Amniotic stem cell (primary cell): ENCODE results near the gene ACSL5.

Source experiments
- DNase-seq: peaks from one replicate; lab custom pipeline; 2025; lab: John Stamatoyannopoulos, UW

ACSL5 gene

GRCh38 chr10:112373912-112374338 is at the start of gene ACSL5:
Gene ACSL5 (plus strand): TSS chr10:112374116. CDS start chr10:112394947, 20,831 bp downstream.
- DNase-seq = no peak

GRCh38 chr10:112327678-112328077 is 46.2 kb upstream of the ACSL5 start:
- no peak for DNase-seq

- DNase-seq = no peak
Measured at GRCh38 chr10:112330162-112330561, 43.8 kb upstream of the ACSL5 start.

- DNase-seq = no peak
Measured at GRCh38 chr10:112330607-112331160, 43.2 kb upstream of the ACSL5 start.

- DNase-seq = no peak
Measured at GRCh38 chr10:112332022-112332421, 41.9 kb upstream of the ACSL5 start.

GRCh38 chr10:112332509-112333228 is 41.2 kb upstream of the ACSL5 start:
- no peak for DNase-seq

GRCh38 chr10:112333452-112333851 is 40.5 kb upstream of the ACSL5 start:
- no peak for DNase-seq

- no peak for DNase-seq
Measured at GRCh38 chr10:112335111-112335867, 38.6 kb upstream of the ACSL5 start.

GRCh38 chr10:112335868-112336265 is 38.0 kb upstream of the ACSL5 start:
- no peak for DNase-seq

- no peak for DNase-seq
Measured at GRCh38 chr10:112336556-112337201, 37.2 kb upstream of the ACSL5 start.

GRCh38 chr10:112338957-112339356 is 35.0 kb upstream of the ACSL5 start:
- DNase-seq = no peak

- DNase-seq = no peak
Measured at GRCh38 chr10:112340601-112341000, 33.3 kb upstream of the ACSL5 start.

GRCh38 chr10:112343056-112343806 is 30.7 kb upstream of the ACSL5 start:
- no peak for DNase-seq

GRCh38 chr10:112344261-112344660 is 29.7 kb upstream of the ACSL5 start:
- DNase-seq = no peak

- DNase-seq = no peak
Measured at GRCh38 chr10:112345202-112345601, 28.7 kb upstream of the ACSL5 start.

GRCh38 chr10:112345743-112346142 is 28.2 kb upstream of the ACSL5 start:
- DNase-seq = no peak

- DNase-seq = no peak
Measured at GRCh38 chr10:112346774-112347173, 27.1 kb upstream of the ACSL5 start.

GRCh38 chr10:112347709-112348671 is 25.9 kb upstream of the ACSL5 start:
- DNase-seq = no peak

- no peak for DNase-seq
Measured at GRCh38 chr10:112348759-112349158, 25.2 kb upstream of the ACSL5 start.

GRCh38 chr10:112349521-112350085 is 24.3 kb upstream of the ACSL5 start:
- DNase-seq = no peak
